A673 (cell line): Measurements from ENCODE around the gene ZNF322. TPM values are rescaled to one million over a fixed set of nuclear protein-coding genes. Genes with fewer than 3 reads are reported as not detected.

Source experiments
- BruUV-seq: library from RNA; stranded (reverse); fragments of 400-500 nt; replicated peaks from 2 replicates; lab custom pipeline; 2021; lab: Mats Ljungman, UMichigan
- CTCF ChIA-PET: fragments of 300-600 bp; sonication (Branson Sonifier 250); formaldehyde crosslinking; loops from one replicate; lab custom pipeline; 2022; ENCODE audit warnings: antibody characterized with exemption; lab: Charles Lee
- POLR2A ChIA-PET: fragments of 300-600 bp; sonication (Branson Sonifier 250); formaldehyde crosslinking; loops from one replicate; lab custom pipeline; 2022; ENCODE audit warnings: antibody characterized with exemption; ENCODE audit not compliant: low non-redundant PET; lab: Charles Lee
- DNase-seq: peaks from one replicate; pipeline ENCODE4 v3.0.0-alpha.2; 2015; ENCODE audit warnings: low spot score
- H3K27ac ChIP-seq: fragments of 200-600 bp; sonication (generic); 2 replicates; pipeline ENCODE4 v1.5.1; 2016; ENCODE audit warnings: mixed run types, low read depth, mild to moderate bottlenecking, mixed read lengths, antibody characterized with exemption, low read length; ENCODE audit not compliant: poor library complexity, severe bottlenecking
- H3K27me3 ChIP-seq: fragments of 200-600 bp; sonication (generic); replicated peaks from 2 replicates; pipeline ENCODE4 v1.6.1; 2017; ENCODE audit warnings: mixed run types, low read depth, mild to moderate bottlenecking, mixed read lengths, antibody characterized with exemption, low read length; ENCODE audit not compliant: insufficient read depth, poor library complexity
- H3K36me3 ChIP-seq: fragments of 200-600 bp; sonication (generic); 2 replicates; pipeline ENCODE4 v1.6.1; 2016; ENCODE audit warnings: mixed run types, mild to moderate bottlenecking, mixed read lengths, antibody characterized with exemption, low read length; ENCODE audit not compliant: insufficient read depth, poor library complexity, severe bottlenecking
- H3K4me1 ChIP-seq: fragments of 200-600 bp; sonication (generic); 2 replicates; pipeline ENCODE4 v1.6.1; 2017; ENCODE audit warnings: mixed run types, mild to moderate bottlenecking, mixed read lengths, antibody characterized with exemption, low read length; ENCODE audit not compliant: insufficient read depth, poor library complexity, severe bottlenecking
- H3K4me3 ChIP-seq: fragments of 200-600 bp; sonication (generic); 2 replicates; pipeline ENCODE4 v1.5.1; 2016; ENCODE audit warnings: low read depth, mixed run types, mild to moderate bottlenecking, mixed read lengths, low read length; ENCODE audit not compliant: poor library complexity, severe bottlenecking
- H3K9me3 ChIP-seq: fragments of 200-600 bp; sonication (generic); 2 replicates; pipeline ENCODE4 v1.6.1; 2016; ENCODE audit warnings: mixed run types, low read depth, mild to moderate bottlenecking, mixed read lengths, antibody characterized with exemption, low read length; ENCODE audit not compliant: poor library complexity, severe bottlenecking
- EZH2 ChIP-seq: fragments of 200-600 bp; sonication (generic); IDR thresholded peaks from 2 replicates; pipeline ENCODE4 v1.6.1; 2017; ENCODE audit warnings: borderline replicate concordance, low read depth, mild to moderate bottlenecking, mixed read lengths, antibody characterized with exemption, low read length; ENCODE audit not compliant: poor library complexity, severe bottlenecking
- intact Hi-C: fragments of 100-400 bp; cut with micrococcal nuclease; formaldehyde crosslinking; loops from one replicate; pipeline ENCODE4 v1.10.0; 2022; ENCODE audit not compliant: unreplicated experiment
- total RNA-seq: library from RNA; stranded (reverse); gene quantifications from 2 replicates; pipeline ENCODE4 v1.2.3, GENCODE V29; 2021
- TF ChIP-seq, protein P1 (sequence below): fragments of 300-800, 200-600 bp; sonication (generic); conservative IDR thresholded peaks from 2 replicates; pipeline ENCODE4 v1.5.1; 2017; ENCODE audit warnings: low read depth, mild to moderate bottlenecking, antibody characterized with exemption, low read length, moderate library complexity, mixed read lengths

The ZNF322 gene
- total RNA-seq, 1 experiment from 2014 or later, result 21.5 TPM

- TF ChIP-seq, protein P1, sequence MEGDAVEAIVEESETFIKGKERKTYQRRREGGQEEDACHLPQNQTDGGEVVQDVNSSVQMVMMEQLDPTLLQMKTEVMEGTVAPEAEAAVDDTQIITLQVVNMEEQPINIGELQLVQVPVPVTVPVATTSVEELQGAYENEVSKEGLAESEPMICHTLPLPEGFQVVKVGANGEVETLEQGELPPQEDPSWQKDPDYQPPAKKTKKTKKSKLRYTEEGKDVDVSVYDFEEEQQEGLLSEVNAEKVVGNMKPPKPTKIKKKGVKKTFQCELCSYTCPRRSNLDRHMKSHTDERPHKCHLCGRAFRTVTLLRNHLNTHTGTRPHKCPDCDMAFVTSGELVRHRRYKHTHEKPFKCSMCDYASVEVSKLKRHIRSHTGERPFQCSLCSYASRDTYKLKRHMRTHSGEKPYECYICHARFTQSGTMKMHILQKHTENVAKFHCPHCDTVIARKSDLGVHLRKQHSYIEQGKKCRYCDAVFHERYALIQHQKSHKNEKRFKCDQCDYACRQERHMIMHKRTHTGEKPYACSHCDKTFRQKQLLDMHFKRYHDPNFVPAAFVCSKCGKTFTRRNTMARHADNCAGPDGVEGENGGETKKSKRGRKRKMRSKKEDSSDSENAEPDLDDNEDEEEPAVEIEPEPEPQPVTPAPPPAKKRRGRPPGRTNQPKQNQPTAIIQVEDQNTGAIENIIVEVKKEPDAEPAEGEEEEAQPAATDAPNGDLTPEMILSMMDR, result no peak
- TF ChIP-seq EZH2, result no peak
- Histone ChIP-seq H3K9me3 (no peaks in the 10 kb centered on the region), H3K4me3 (no peak overlapping the region), H3K27me3 (no peaks in the 10 kb centered on the region), H3K27ac (no peak overlapping the region), H3K4me1 (peaks cover 7% of the 10 kb centered on the region), H3K36me3 (peaks cover 5% of the 10 kb centered on the region)
- POLR2A ChIA-PET, result no interaction called here
- BruUV-seq, result no TSS peak
- CTCF ChIA-PET, result interaction anchor here (1.0 kb wide), 1 partner anchor 252 kb away, joined by 3 read pairs; no protein-coding TSS in a partner anchor
- intact Hi-C loops, result loop anchor here (2.0 kb wide), 2 partner anchors 17 to 419 kb away; no protein-coding TSS in a partner anchor
- DNase-seq, result no peak
Observed at GRCh38 chr6:26593278-26594130, 66.0 kb downstream of the ZNF322 start.

- no peak for DNase-seq
- H3K27me3 ChIP-seq, result no peaks in the 10 kb centered on the region
- no peaks in the 10 kb centered on the region for H3K9me3 ChIP-seq
- H3K4me3 ChIP-seq, result no peak overlapping the region
- ChIA-PET POLR2A (no interaction called here), CTCF (interaction anchor here (1.0 kb wide), 1 partner anchor 251 kb away, joined by 3 read pairs; no protein-coding TSS in a partner anchor)
- TF ChIP-seq, protein P1, result no peak
- TF ChIP-seq EZH2, result no peak
- intact Hi-C loops, result no loop called here
- peaks cover 7% of the 10 kb centered on the region for H3K4me1 ChIP-seq
- no peak overlapping the region for H3K27ac ChIP-seq
- H3K36me3 ChIP-seq, result no peaks in the 10 kb centered on the region
- BruUV-seq, result no TSS peak
Observed at GRCh38 chr6:26592649-26593048, 66.9 kb downstream of the ZNF322 start.

- no peaks in the 10 kb centered on the region for H3K27me3 ChIP-seq
- H3K4me3 ChIP-seq, result no peak overlapping the region
- no peak overlapping the region for H3K27ac ChIP-seq
- TF ChIP-seq, protein P1, result no peak
- TF ChIP-seq EZH2, result no peak
- no peaks in the 10 kb centered on the region for H3K36me3 ChIP-seq
- no peaks in the 10 kb centered on the region for H3K9me3 ChIP-seq
- no TSS peak for BruUV-seq
- ChIA-PET POLR2A (interaction anchor here (0.7 kb wide), 1 partner anchor 389 kb away, joined by 3 read pairs; no protein-coding TSS in a partner anchor), CTCF (no interaction called here)
- intact Hi-C loops, result no loop called here
- no peaks in the 10 kb centered on the region for H3K4me1 ChIP-seq
- DNase-seq, result no peak
Observed at GRCh38 chr6:26588965-26589364, 70.6 kb downstream of the ZNF322 start.

Other genes starting within 250 kb of the ZNF322 start
- 12.2 and 12.7 TPM in 2 replicates for gene BTN3A3, start 219.2 kb downstream of the ZNF322 start, total RNA-seq
- 29.8 and 32.2 TPM in 2 replicates for gene BTN2A1, start 201.8 kb downstream of the ZNF322 start, total RNA-seq
- not detected in 2 replicates for gene BTN1A1, start 159.4 kb downstream of the ZNF322 start, total RNA-seq
- gene HMGN4, start 121.4 kb downstream of the ZNF322 start, total RNA-seq, result 55.9 and 58.6 TPM in 2 replicates
- 17.4 and 18.1 TPM in 2 replicates for gene ABT1, start 62.8 kb downstream of the ZNF322 start, total RNA-seq